ENCODE measurements around the gene FAAH.
"Not testable (repeated sequence)": the region's sequence is repeated elsewhere in the genome, so short reads cannot be mapped to it uniquely, and the experiment has no call there.

The FAAH gene

GRCh38 chr1:46394108-46394871 lies at the start of gene FAAH:
FAAH (plus strand) TSS chr1:46394317; CDS start chr1:46394349, 32 bp downstream.
- DNase-seq, result peak in 50 of 56 donors; percentile 28 to 86 (median 66)

GRCh38 chr1:46344481-46344880 lies 49.6 kb upstream of the FAAH start:
- no peak for DNase-seq

- no peak for DNase-seq
Observed at GRCh38 chr1:46345281-46345680, 48.8 kb upstream of the FAAH start.

GRCh38 chr1:46352363-46352762 lies 41.8 kb upstream of the FAAH start:
- DNase-seq, result no peak

GRCh38 chr1:46355920-46356319 lies 38.2 kb upstream of the FAAH start:
- DNase-seq, result not testable (repeated sequence)

GRCh38 chr1:46362158-46362557 lies 32.0 kb upstream of the FAAH start:
- no peak for DNase-seq

GRCh38 chr1:46363121-46363520 lies 31.0 kb upstream of the FAAH start:
- DNase-seq, result no peak

- no peak for DNase-seq
Observed at GRCh38 chr1:46364612-46365011, 29.5 kb upstream of the FAAH start.

GRCh38 chr1:46365796-46366195 lies 28.3 kb upstream of the FAAH start:
- not testable (repeated sequence) for DNase-seq

GRCh38 chr1:46367072-46367471 lies 27.0 kb upstream of the FAAH start:
- DNase-seq, result no peak

- DNase-seq, result not testable (repeated sequence)
Observed at GRCh38 chr1:46367701-46368100, 26.4 kb upstream of the FAAH start.

GRCh38 chr1:46368791-46369190 lies 25.3 kb upstream of the FAAH start:
- no peak for DNase-seq

- no peak for DNase-seq
Observed at GRCh38 chr1:46369542-46370213, 24.4 kb upstream of the FAAH start.

GRCh38 chr1:46370214-46370633 lies 23.9 kb upstream of the FAAH start:
- no peak for DNase-seq

GRCh38 chr1:46372431-46372830 lies 21.7 kb upstream of the FAAH start:
- no peak for DNase-seq

GRCh38 chr1:46379996-46380395 lies 14.1 kb upstream of the FAAH start:
- DNase-seq, result no peak

GRCh38 chr1:46380508-46380907 lies 13.6 kb upstream of the FAAH start:
- no peak for DNase-seq

- peak in 1 of 56 donors; percentile 46 for DNase-seq
Observed at GRCh38 chr1:46393510-46393909, 607 bp upstream of the FAAH start.

GRCh38 chr1:46394872-46395465 lies 852 bp downstream of the FAAH start:
- peak in 7 of 56 donors; percentile 18 to 57 (median 36) for DNase-seq

GRCh38 chr1:46396441-46397398 lies 2.6 kb downstream of the FAAH start:
- peak in 13 of 56 donors; percentile 7 to 51 (median 36) for DNase-seq

- peak in 4 of 56 donors; percentile 17 to 53 (median 38) for DNase-seq
Observed at GRCh38 chr1:46399307-46399706, 5.2 kb downstream of the FAAH start.

All from amygdala (tissue), 56 donors.